ENCODE measurements around the gene LRRC23. TPM values are rescaled to one million over a fixed set of nuclear protein-coding genes. Genes with fewer than 3 reads are reported as not detected.
A peak's percentile ranks its signal among the peaks of the same experiment; 100 is the strongest.

Gene LRRC23
- total and polyA plus RNA-seq, 2 of the 13 experiments (the other 11 are each of a cell fraction or from before 2014, with no cell fraction given), result 6.0 to 7.8 TPM

DNA sequence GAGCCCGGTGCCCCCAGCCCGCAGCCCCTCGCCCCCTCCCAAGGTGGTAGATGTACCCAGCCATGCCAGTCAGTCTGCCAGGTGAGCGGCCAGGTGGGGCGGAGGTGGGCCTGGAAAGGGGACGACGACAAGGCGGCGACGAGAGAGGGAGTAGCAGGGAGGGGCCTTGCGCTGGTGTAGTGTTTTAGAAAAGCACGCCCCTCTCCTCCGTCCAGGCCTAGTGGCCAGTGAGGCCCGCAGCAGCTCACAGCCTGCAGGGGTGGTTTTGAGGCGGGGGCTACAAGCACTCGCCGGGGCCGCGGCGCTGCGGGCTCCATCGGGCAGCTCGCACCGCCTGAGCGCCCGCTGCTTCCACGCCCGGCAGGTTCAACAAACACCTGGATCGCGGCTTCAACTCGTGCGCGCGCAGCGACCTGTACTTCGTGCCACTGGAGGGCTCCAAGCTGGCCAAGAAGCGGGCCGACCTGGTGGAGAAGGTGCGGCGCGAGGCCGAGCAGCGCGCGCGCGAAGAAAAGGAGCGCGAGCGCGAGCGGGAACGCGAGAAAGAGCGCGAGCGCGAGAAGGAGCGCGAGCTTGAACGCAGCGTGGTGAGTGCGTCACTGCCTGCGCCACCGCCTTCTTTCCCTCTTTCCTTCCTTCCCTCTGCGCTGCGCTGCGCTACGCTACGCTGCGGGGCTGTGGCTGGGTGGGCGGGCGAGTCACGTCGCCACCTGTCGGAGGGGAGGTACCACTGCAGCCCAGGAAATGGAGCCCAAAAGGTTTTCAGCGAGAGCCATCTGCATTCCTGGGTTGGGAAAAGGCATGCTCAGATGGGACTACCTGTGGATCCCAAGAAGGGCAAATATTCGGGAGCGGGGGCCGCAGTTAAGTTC is 33.1 kb downstream of the LRRC23 start (continued):
- TF ChIP-seq, protein P1, sequence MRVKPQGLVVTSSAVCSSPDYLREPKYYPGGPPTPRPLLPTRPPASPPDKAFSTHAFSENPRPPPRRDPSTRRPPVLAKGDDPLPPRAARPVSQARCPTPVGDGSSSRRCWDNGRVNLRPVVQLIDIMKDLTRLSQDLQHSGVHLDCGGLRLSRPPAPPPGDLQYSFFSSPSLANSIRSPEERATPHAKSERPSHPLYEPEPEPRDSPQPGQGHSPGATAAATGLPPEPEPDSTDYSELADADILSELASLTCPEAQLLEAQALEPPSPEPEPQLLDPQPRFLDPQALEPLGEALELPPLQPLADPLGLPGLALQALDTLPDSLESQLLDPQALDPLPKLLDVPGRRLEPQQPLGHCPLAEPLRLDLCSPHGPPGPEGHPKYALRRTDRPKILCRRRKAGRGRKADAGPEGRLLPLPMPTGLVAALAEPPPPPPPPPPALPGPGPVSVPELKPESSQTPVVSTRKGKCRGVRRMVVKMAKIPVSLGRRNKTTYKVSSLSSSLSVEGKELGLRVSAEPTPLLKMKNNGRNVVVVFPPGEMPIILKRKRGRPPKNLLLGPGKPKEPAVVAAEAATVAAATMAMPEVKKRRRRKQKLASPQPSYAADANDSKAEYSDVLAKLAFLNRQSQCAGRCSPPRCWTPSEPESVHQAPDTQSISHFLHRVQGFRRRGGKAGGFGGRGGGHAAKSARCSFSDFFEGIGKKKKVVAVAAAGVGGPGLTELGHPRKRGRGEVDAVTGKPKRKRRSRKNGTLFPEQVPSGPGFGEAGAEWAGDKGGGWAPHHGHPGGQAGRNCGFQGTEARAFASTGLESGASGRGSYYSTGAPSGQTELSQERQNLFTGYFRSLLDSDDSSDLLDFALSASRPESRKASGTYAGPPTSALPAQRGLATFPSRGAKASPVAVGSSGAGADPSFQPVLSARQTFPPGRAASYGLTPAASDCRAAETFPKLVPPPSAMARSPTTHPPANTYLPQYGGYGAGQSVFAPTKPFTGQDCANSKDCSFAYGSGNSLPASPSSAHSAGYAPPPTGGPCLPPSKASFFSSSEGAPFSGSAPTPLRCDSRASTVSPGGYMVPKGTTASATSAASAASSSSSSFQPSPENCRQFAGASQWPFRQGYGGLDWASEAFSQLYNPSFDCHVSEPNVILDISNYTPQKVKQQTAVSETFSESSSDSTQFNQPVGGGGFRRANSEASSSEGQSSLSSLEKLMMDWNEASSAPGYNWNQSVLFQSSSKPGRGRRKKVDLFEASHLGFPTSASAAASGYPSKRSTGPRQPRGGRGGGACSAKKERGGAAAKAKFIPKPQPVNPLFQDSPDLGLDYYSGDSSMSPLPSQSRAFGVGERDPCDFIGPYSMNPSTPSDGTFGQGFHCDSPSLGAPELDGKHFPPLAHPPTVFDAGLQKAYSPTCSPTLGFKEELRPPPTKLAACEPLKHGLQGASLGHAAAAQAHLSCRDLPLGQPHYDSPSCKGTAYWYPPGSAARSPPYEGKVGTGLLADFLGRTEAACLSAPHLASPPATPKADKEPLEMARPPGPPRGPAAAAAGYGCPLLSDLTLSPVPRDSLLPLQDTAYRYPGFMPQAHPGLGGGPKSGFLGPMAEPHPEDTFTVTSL (CRISPR knock-in tag; IDR thresholded peaks at IDR 0.05; ENCODE audit: borderline replicate concordance), result 0 out of 2 replicates have a peak, but pooled peaks have one; percentile 30
- TF ChIP-seq, protein P2, sequence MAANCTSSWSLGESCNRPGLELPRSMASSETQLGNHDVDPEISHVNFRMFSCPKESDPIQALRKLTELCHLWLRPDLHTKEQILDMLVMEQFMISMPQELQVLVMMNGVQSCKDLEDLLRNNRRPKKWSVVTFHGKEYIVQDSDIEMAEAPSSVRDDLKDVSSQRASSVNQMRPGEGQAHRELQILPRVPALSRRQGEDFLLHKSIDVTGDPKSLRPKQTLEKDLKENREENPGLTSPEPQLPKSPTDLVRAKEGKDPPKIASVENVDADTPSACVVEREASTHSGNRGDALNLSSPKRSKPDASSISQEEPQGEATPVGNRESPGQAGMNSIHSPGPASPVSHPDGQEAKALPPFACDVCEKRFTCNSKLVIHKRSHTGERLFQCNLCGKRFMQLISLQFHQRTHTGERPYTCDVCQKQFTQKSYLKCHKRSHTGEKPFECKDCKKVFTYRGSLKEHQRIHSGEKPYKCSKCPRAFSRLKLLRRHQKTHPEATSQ (CRISPR knock-in tag; IDR thresholded peaks at IDR 0.05; ENCODE audit: borderline replicate concordance), result 0 out of 2 replicates have a peak, but pooled peaks have one; percentile 76
- TF ChIP-seq SALL1 (CRISPR knock-in tag; IDR thresholded peaks at IDR 0.05), result peak; percentile 87
- 0 out of 2 replicates have a peak, but pooled peaks have one; percentile 77 for TF ChIP-seq KLF9 (CRISPR knock-in tag; IDR thresholded peaks at IDR 0.05; ENCODE audit: low read depth)
- no peak for TF ChIP-seq ZBTB20 (CRISPR knock-in tag; IDR thresholded peaks at IDR 0.05; ENCODE audit: borderline replicate concordance, low read depth)
- no peak for TF ChIP-seq SNRNP70 (IDR thresholded peaks at IDR 0.05; ENCODE audit: low read depth, low read length)
- TF ChIP-seq ZNF652 (CRISPR knock-in tag; IDR thresholded peaks at IDR 0.05; ENCODE audit: borderline replicate concordance, low read depth), result peak; percentile 59; the same call in 1 of the 2 replicates
- TF ChIP-seq HMG20B (CRISPR knock-in tag; conservative IDR thresholded peaks at IDR 0.05), result peak; percentile 51; the same call in 1 of the 2 replicates
- TF ChIP-seq REXO4 (CRISPR knock-in tag; IDR thresholded peaks at IDR 0.05; ENCODE audit: borderline replicate concordance), result no peak
- TF ChIP-seq, protein P3, sequence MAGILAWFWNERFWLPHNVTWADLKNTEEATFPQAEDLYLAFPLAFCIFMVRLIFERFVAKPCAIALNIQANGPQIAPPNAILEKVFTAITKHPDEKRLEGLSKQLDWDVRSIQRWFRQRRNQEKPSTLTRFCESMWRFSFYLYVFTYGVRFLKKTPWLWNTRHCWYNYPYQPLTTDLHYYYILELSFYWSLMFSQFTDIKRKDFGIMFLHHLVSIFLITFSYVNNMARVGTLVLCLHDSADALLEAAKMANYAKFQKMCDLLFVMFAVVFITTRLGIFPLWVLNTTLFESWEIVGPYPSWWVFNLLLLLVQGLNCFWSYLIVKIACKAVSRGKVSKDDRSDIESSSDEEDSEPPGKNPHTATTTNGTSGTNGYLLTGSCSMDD (CRISPR knock-in tag; IDR thresholded peaks at IDR 0.05), result no peak
- TF ChIP-seq YY1 (IDR thresholded peaks at IDR 0.05; ENCODE audit: insufficient read depth, insufficient replicate concordance, low read depth, low read length), result peak; percentile 81
- peak; percentile 90 for TF ChIP-seq ZNF337 (CRISPR knock-in tag; IDR thresholded peaks at IDR 0.05; ENCODE audit: borderline replicate concordance, low read depth)
- TF ChIP-seq SIN3A (IDR thresholded peaks at IDR 0.05; ENCODE audit: borderline replicate concordance, low read depth, low read length), result peak; percentile 79; the same call in 1 of the 2 replicates
- peak; percentile 80 for TF ChIP-seq ETV5 (CRISPR knock-in tag; IDR thresholded peaks at IDR 0.05; ENCODE audit: borderline replicate concordance)
- peak; percentile 91 for TF ChIP-seq ZNF879 (CRISPR knock-in tag; IDR thresholded peaks at IDR 0.05)
- 0 out of 2 replicates have a peak, but pooled peaks have one; percentile 71 for TF ChIP-seq ZNF773 (CRISPR knock-in tag; IDR thresholded peaks at IDR 0.05; ENCODE audit: borderline replicate concordance)
- TF ChIP-seq, protein P4, sequence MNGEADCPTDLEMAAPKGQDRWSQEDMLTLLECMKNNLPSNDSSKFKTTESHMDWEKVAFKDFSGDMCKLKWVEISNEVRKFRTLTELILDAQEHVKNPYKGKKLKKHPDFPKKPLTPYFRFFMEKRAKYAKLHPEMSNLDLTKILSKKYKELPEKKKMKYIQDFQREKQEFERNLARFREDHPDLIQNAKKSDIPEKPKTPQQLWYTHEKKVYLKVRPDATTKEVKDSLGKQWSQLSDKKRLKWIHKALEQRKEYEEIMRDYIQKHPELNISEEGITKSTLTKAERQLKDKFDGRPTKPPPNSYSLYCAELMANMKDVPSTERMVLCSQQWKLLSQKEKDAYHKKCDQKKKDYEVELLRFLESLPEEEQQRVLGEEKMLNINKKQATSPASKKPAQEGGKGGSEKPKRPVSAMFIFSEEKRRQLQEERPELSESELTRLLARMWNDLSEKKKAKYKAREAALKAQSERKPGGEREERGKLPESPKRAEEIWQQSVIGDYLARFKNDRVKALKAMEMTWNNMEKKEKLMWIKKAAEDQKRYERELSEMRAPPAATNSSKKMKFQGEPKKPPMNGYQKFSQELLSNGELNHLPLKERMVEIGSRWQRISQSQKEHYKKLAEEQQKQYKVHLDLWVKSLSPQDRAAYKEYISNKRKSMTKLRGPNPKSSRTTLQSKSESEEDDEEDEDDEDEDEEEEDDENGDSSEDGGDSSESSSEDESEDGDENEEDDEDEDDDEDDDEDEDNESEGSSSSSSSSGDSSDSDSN (CRISPR knock-in tag; IDR thresholded peaks at IDR 0.05), result peak; percentile 91; the same call in 1 of the 2 replicates
